ENCODE measurements around the gene SRSF6.
"Not testable (repeated sequence)": the region's sequence is repeated elsewhere in the genome, so short reads cannot be mapped to it uniquely, and the experiment has no call there.

The SRSF6 gene

DNA sequence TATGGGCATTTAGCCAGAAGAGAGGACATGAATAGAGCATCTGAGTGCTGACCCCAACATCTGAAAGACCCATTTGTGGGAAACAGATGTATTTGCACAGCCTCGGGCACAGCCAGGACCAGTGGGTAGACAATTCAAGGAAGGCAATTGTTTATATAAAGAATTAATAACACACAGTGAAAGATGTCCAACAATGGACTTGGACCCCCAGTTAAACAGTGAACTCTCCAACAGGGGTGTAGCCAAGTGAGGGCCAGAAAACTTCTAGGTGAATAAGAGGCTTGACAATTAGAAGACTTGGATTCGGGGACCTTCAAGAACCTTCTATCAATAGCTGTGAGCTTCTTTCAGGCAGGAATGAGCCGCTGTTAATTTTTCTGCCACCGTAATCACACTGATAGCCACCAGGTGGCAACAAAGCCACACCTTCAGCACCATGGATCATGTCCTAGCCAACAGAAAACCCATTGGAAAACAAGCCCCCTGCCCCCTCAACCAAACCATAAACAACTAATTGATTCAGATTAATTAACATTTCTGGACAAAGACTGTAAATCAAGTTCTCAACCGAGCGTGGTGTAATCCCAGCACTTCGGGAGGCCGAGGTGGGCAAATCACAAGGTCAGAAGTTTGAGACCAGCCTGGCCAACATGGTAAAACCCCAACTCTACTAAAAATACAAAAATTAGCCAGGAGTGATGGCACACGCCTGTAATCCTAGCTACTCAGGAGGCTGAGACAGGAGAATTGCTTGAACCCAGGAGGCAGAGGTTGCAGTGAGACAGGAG lies 8.8 kb upstream of the SRSF6 start:
- DNase-seq, result peak in 2 of 4 experiments; percentile 5 to 6

DNA sequence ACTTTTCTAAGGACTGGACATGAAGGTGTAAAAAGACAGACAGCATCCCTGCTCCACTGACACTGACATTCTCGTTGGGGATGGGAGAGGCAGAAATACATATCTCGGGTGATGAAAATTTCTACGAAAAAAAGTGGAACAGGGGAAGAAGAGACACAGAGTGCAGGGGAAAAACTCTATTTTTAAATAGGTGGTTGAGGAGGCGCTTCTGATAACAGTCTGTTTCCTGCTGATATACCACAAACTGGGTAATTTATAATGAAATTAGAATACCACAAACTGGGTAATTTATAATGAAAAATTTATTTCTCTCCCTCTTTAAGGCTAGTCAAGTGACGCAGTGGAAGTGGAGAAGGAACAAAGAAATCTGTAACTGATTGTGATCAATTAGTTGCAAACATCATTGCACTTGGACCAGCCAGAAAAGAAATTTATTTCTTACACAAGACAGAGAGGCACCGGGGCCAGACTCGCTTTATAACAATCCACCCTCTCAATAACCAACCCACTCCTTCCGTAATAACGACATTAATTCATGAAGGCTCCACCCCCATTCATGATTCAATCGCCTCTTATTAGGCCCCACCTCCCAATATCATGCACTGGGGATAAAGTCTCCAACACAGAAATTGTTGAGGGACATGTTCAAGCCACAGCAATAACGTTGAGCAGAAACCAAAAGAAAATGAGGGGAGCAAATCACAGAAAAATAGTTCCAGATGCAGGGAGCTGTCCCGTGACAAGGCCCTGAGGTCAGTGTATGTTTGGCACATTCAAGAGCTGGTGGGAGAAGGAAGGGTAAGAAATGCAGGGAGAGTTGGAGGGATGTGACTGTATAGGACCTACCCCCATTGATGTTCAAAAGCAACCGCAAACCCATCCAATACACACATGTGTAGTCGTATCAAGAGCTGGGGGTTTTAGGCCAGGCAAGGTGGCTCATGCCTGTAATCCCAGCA lies 6.6 kb upstream of the SRSF6 start:
- no peak for DNase-seq

GRCh38 chr20:43452404-43453126 lies 5.1 kb upstream of the SRSF6 start:
- DNase-seq, result no peak

- DNase-seq, result not testable (repeated sequence)
These were observed 1.4 kb upstream of the SRSF6 start for GRCh38 chr20:43456252-43456651.

GRCh38 chr20:43456809-43457639 lies 672 bp upstream of the SRSF6 start:
- DNase-seq, result peak; percentile 64 to 78 (median 70)

- no peak for DNase-seq
These were observed 777 bp downstream of the SRSF6 start for GRCh38 chr20:43458422-43458924.

- no peak for DNase-seq
These were observed 1.6 kb downstream of the SRSF6 start for GRCh38 chr20:43459022-43459942.

DNA sequence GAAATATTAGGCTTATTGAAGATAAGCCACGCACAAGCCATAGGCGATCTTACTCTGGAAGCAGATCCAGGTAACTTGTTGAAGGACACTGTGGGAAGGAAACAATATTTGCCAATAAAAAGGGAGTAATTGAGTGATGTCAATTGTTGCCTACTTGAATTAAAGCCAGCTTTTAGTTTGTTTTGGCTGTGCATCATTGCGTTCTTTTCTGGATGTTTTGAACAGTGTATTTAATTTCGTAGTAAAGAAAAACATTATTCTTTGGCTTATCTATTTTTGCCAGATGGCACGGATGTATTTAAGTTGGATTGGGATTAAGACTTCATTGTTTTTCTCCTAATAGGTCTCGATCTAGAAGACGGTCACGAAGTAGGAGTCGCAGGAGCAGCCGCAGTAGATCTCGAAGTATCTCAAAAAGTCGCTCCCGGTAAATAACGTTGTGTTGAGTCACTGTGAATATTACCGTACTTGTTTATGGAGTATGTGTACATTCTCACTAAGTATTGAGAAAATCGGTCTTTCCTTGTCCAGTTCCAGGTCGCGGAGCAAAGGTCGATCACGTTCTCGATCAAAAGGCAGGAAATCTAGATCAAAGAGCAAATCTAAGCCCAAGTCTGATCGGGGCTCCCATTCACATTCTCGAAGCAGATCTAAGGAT lies 2.6 kb downstream of the SRSF6 start:
- DNase-seq, result no peak

DNA sequence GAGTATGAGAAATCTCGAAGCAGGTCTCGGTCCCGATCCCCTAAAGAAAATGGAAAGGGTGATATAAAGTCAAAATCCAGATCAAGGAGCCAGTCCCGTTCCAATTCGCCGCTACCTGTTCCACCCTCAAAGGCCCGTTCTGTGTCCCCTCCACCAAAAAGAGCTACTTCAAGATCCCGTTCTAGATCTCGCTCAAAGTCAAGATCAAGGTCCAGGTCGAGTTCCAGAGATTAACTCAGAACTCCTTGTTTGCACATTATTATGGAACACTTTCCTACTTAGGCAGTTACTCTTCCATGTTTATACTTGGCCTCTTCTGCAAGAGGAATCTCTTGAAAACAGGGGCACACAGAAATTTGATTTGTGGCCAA lies 3.1 kb downstream of the SRSF6 start:
- DNase-seq, result no peak

DNA sequence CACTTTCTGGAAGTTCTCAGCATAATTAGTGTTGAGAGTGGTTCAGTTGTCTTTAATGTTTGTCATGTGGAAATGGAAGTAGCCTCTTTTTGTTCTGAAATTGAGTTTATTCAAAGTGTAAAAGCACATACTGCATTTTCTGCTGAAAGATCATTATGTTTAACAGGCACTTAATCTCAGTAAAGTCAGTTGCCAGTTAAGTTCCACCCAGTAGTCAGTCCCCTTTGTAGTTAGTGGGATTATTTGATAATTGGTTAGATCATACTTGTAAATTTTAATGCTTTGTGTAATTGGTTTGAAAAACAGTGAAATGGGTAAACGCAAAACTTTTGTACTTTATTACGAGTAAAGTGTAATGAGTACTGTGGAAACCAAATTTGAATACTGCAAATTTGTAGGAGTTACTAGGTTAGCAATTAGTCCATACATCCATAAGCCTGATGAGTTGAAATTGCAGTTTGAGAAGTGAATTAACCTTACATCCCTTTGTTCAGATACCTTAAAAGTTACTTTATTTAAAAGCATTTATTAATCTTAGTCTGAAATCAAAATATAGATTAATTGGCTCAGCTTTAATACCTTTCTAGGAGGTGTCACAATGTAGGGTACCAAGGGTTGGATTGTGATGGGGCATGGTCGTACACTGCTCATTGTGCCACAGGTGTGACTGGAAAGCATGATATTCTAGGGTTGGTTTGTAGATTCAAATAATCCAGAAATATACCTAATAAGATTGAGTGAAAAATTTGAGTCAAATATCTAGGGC lies 4.4 kb downstream of the SRSF6 start:
- no peak for DNase-seq

DNA sequence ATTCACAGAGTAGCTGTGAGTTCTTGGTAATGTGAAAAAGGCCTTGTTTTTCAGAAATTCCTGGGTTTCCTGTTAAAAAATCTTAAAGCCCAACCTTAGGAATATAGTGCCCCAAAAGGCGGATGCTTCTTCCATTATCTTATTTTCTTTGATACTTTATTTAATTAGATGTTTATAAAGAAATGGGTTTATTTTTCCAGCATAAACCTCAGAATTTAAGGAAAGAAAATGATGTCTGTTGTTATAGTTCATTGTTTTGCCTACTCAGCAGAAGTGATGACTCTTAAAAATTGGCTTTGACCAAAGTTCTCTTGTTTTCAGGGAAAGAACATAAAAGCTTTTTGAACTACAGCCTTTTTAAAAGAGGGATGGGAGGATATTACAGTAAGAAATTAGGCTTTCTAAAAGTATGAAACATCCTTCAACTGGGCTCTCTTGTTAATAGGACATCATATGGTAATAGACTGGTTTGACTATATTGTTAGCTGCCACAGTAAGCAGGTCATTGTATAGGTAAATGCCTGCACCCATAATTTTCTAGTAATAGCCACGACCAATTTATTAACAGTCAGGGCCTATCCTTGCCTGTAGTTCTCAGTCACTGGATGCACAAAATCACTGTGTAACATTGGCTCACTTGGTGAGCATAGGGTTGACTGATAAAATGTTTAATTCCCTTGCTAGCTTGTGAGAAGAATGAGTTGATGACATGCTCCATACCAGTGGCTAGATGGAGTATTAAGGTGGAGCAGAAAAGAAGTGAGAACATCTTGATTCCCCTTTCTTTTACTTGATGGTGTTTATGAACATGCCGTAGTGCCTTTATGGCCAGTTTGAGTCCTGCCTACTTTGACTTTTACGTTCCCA lies 5.2 kb downstream of the SRSF6 start:
- DNase-seq, result no peak

- no peak for DNase-seq
These were observed 6.0 kb downstream of the SRSF6 start for GRCh38 chr20:43463527-43464218.

- DNase-seq, result no peak
These were observed 6.6 kb downstream of the SRSF6 start for GRCh38 chr20:43464219-43464790.

GRCh38 chr20:43465625-43465943 lies 7.9 kb downstream of the SRSF6 start:
- no peak for DNase-seq

DNA sequence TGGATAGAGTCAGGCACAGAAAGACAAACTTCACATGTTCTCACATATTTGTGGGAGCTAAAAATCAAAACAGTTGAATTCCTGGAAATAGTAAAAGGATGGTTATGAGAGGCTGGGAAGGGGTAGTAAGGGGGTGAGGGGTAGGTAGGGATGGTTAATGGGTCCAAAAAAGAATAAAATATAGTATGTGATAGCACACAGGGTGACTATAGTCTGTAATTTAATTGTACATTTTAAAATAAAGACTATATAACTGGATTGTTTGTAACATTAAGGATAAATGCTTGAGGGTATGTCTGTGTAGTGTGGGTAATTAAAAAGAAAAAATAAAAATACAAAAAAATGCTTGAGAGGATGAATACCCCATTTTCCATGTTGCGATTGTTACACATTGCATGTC lies 9.9 kb downstream of the SRSF6 start:
- no peak for DNase-seq

DNA sequence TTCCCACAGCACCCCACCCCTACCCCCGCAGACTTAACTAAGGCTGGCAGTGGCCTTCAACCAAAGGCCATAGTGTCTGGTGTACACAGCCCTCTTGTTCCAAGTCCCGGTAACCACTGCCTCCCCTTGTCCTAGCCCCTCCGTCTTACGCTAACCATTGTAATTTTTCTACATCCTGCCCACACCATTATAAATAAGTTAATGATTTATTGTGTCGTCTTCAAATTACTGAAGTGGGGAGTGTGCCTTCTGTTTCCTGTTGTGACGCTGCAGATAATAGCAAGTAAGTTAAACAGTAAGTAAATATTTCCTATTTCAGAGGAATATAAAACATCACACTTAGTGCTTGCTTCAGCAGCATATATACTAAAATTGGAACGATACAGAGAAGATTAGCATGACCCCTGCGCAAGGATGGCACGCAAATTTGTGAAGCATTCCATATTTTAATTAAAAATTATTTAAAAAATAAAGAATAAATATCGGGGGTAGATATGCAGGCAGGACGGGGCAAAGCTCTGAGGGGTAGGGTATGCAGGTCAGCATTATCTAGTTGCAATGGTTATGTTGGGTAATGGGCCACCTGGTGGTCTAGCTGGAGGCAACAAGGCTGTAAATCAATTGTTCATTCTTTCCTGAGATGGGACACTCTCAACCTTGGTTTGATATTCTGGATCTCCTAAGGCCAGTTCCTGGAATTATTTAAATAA lies 15.1 kb downstream of the SRSF6 start:
- DNase-seq, result no peak

DNA sequence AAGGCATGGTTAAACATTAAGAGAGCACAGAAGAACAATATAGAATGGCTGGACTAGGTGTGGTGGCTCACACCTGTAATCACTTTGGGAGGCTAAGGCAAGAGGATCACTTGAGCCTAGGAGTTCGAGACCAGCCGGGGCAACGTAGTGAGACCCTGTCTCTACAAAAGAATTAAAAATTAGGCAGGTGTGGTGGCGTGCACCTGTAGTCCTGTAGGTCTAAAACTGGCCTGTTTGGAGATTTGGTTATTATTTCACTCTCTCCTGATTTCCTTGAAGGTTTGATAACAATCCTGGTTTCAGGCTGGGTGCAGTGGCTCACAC lies 15.6 kb downstream of the SRSF6 start:
- no peak for DNase-seq

Data from activated CD4-positive, CD25-positive, alpha-beta regulatory T cell (primary cell).